ENCODE results near the gene IST1. TPM values are rescaled to one million over a fixed set of nuclear protein-coding genes. Genes with fewer than 3 reads are reported as not detected.

The IST1 gene
- total RNA-seq, 2 experiments from 2014 or later: 196 to 203 TPM

GRCh38 chr16:71974068-71974818 is 78.9 kb downstream of the IST1 start:
- CTCF ChIA-PET: no interaction called here
- Mint-ChIP-seq H3K4me3 (no peak overlapping the region), H3K27ac (no peak overlapping the region), H3K9me3 (no peaks in the 10 kb centered on the region), H3K36me3 (ENCODE audit: low read depth) (no peaks in the 10 kb centered on the region), H3K27me3 (ENCODE audit: low read depth) (no peaks in the 10 kb centered on the region), H3K4me1 (ENCODE audit: low read depth) (no peaks in the 10 kb centered on the region)
- intact Hi-C loops (cut with micrococcal nuclease): no loop called here
- DNase-seq: no peak

Other genes starting within 250 kb of the IST1 start
- 1 to 10 TPM; 6.0 to 6.9 TPM for gene PHLPP2, start 170.8 kb upstream of the IST1 start, total RNA-seq
- 10 to 100 TPM; 56.4 to 59.3 TPM for gene AP1G1, start 86.7 kb upstream of the IST1 start, total RNA-seq
- gene ATXN1L, start 49.6 kb upstream of the IST1 start, total RNA-seq: 10 to 100 TPM; 11.3 to 11.9 TPM
- 1 to 10 TPM; 5.9 TPM for gene ZNF821, start 11.3 kb upstream of the IST1 start, total RNA-seq
- not detected for gene PKD1L3, start 104.9 kb downstream of the IST1 start, total RNA-seq
- gene DHODH, start 113.2 kb downstream of the IST1 start, total RNA-seq: 10 to 100 TPM; 18.3 to 19.9 TPM
- gene HP, start 159.0 kb downstream of the IST1 start, total RNA-seq: not detected
- not detected for gene HPR, start 167.7 kb downstream of the IST1 start, total RNA-seq
- gene TXNL4B, start 198.1 kb downstream of the IST1 start, total RNA-seq: 10 to 100 TPM; 22.0 to 24.1 TPM
- 10 to 100 TPM; 78.6 to 79.9 TPM for gene DHX38, start 198.3 kb downstream of the IST1 start, total RNA-seq